Kasumi-1 (cell line): Measurements from ENCODE around the gene TEAD2.
"Not testable (repeated sequence)": the region's sequence is repeated elsewhere in the genome, so short reads cannot be mapped to it uniquely, and the experiment has no call there.

Experiments used
- DNase-seq, 2 experiments: peaks; one replicate each; lab custom pipeline; 2025; lab: John Stamatoyannopoulos, UW

The TEAD2 gene

DNA sequence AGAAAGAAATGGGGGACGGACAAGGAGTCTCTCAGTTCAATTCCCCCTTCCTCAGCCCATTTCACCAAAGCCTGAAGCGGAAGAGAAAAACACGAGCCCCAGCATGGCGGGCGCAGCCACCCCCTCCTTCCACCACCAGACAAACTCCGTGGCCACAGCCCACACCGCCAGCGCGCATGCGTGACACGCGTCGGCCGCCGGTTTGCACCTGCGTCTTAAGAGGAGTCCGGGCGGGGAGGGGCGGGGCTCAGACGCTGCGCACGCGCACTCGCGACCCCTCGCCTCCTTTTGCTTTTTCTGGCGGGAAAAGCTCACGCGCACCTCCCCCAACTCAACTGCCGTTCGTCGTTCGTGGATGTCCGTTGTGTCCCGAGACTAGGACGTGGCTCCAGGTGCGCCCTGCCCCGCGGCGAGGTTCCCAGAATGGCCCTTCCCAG lies 25.7 kb upstream of the TEAD2 start, which contains the start of gene KASH5:
TSS of gene KASH5 (plus strand) at position 314 of the 437 bp plus-strand sequence. CDS start 2,635 bp downstream, outside the sequence.
- DNase-seq, result no peak

DNA sequence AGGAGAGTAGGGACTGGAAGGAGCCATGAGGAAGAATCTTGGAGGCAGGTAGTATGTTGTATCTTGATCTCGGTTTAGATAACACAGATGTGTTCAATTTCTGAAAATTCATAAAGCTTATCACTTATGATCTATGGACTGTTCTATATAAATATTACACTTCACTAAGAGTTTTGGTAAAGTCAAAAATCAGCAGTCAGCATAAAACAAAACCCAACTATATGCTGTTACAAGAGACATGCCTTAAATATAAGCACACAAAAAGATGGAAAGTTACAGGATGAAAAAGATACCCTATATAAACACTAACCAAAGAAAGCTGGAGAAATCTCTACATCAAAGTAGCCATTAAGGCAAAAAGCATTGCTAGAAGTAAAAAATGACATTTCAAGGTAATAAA lies 21.4 kb upstream of the TEAD2 start:
- no peak for DNase-seq

GRCh38 chr19:49382639-49383038 lies 20.4 kb upstream of the TEAD2 start:
- DNase-seq, result no peak

DNA sequence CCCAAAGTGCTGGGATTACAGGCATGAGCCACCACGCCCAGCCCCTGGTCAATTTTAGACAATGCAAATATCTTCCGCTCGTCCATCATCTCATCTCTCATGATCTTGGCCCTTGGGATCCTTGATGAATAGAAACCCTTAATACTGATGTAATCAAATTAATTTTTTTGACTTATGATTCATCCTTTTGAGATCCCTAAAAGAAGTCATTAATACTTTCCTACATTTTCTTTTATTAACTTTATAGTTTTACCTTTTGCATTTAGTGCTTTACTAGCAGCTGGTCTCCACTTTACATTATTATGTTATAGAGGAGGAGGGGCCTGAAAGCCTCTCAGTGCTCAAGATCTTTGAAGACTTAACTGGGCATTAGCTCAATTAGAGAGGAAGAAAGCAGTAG lies 18.2 kb upstream of the TEAD2 start:
- DNase-seq, result no peak

GRCh38 chr19:49378512-49378911 lies 16.3 kb upstream of the TEAD2 start:
- no peak for DNase-seq

DNA sequence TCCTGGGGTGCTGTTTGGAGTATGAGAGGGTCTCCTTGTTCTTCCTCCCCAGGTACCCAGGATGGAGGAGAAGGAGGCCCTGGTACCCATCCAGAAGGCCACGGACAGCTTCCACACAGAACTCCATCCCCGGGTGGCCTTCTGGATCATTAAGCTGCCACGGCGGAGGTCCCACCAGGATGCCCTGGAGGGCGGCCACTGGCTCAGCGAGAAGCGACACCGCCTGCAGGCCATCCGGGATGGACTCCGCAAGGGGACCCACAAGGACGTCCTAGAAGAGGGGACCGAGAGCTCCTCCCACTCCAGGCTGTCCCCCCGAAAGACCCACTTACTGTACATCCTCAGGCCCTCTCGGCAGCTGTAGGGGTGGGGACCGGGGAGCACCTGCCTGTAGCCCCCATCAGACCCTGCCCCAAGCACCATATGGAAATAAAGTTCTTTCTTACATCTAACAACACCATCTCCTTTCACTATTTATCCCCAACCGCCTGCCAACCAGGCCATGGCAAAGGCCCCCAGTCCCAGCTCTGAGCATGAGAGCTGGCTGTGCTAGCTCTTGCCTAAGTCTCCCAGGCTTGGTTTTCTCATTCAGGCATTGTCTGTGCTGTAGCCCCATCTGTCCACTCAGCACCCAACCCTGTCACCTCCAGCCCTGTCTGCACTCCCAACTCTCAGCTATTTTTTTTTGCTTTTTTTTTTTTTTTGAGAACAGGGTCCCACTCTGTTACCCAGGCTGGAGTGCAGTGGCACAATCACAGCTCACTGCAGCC lies 12.6 kb upstream of the TEAD2 start:
- no peak for DNase-seq

DNA sequence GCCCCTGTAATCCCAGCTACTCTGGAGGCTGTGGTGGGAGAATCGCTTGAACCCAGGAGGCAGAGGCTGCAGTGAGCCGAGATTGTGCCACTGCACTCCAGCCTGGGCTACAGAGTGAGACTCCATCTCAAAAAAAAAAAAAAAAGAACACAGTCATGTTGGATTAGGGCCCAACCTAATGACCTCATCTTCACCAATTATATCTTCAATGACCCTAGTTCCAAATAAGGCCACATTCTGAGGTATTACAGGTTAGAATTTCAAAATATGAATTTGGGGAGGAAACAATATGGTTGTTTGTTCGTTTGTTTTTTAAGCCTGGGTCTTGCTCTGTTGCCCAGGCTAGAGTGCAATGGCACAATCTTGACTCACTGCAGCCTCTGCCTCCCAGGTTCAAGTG lies 11.0 kb upstream of the TEAD2 start:
- not testable (repeated sequence) for DNase-seq

DNA sequence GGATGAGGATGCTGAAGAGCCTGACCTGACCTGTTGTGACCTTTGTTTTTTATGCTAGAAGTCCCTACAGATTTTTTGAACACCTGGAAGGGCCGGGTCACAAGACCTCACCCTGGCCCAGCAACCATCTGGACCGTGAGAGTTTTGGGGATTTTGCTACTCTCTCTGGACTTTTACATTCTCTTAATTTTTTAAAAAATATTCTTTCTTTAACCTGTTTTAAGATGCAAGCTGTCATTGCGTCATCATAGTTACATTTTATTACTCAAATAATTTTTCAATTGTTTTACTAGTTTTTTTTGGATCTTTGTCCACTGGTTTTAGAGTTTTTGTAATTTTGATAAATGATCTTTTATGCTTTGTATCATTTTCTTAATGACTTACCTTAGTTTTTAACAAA lies 9.0 kb upstream of the TEAD2 start:
- DNase-seq, result no peak

GRCh38 chr19:49368711-49369358 lies 6.6 kb upstream of the TEAD2 start:
- DNase-seq, result peak; percentile 85 to 92

DNA sequence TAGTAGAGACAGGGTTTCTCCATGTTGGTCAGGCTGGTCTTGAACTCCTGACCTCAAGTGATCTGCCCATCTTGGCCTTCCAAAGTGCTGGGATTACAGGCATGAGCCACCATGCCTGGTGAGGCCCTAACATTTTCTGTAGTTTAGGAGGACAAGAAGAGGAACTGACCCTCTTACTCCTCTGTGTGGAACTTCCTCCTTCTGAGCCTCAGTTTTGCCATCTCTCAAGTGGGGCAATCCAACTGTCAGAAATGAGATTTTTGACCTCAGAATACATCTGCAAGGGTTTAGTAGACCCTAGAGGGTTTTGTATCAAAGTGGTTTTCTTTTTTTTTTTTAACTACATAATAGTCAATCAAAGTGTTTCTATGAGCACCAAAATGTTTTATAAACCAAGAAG lies 3.9 kb upstream of the TEAD2 start:
- DNase-seq, result no peak

GRCh38 chr19:49364083-49364737 lies 2.0 kb upstream of the TEAD2 start:
- no peak for DNase-seq

DNA sequence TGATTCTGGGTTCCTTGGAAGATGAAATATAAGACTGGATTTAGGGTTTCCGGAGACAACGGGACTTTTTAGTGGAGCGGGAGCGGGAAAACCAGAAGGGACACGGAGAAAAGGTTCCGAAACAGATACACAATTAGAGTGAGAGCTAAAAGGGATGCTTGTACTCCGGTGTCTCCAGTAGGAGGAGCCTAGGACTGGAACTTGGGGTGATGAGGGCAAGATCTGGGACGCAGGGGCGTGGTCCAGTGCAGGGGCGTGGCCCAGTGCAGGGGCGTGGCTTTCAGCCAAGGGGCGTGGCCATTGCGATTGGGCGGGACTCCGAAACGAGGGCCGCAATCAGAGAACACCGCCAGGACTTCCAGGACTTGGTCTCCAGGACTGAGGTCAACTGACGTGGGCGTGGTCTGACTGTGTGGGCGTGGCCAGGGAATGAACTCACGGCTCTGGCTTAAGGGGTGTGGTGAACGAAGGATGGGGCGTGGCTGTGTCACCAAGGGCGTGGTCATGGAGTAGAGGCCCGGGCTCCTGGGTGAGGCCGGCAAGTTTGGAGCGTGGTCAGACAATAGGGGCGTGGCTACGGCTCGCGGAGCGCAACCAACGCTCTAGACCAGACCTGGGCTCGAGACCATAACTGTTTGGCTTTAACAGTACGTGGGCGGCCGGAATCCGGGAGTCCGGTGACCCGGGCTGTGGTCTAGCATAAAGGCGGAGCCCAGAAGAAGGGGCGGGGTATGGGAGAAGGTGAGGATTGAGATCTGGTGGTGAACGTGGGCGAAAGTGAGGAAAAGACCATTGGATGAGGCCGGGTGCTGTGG lies 1.3 kb upstream of the TEAD2 start, which contains the start of gene DKKL1:
TSS of gene DKKL1 (plus strand) at position 610 of the 815 bp plus-strand sequence. CDS start at position 732, 122 bp downstream.
- peak; percentile 91 to 95 for DNase-seq

DNA sequence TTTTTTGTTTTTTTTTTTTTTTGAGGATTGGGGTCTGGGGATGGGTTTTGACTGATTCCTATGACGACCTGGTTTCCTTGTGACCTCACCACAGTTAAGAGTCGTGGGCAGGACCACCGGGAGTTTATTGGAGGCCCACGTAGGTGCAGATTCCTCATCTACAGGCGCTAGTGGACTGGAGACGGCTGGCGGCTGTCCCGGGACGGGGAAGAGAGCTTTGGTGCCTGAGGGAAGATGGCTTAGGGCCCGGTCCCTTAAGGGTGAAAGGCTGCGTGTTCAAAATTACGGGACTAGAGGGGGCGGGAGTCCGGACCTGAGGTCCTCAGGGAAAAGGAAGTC lies 682 bp upstream of the TEAD2 start:
- no peak for DNase-seq

GRCh38 chr19:49361438-49362047 lies 673 bp downstream of the TEAD2 start:
- peak in 1 of 2 experiments; percentile 20 for DNase-seq

DNA sequence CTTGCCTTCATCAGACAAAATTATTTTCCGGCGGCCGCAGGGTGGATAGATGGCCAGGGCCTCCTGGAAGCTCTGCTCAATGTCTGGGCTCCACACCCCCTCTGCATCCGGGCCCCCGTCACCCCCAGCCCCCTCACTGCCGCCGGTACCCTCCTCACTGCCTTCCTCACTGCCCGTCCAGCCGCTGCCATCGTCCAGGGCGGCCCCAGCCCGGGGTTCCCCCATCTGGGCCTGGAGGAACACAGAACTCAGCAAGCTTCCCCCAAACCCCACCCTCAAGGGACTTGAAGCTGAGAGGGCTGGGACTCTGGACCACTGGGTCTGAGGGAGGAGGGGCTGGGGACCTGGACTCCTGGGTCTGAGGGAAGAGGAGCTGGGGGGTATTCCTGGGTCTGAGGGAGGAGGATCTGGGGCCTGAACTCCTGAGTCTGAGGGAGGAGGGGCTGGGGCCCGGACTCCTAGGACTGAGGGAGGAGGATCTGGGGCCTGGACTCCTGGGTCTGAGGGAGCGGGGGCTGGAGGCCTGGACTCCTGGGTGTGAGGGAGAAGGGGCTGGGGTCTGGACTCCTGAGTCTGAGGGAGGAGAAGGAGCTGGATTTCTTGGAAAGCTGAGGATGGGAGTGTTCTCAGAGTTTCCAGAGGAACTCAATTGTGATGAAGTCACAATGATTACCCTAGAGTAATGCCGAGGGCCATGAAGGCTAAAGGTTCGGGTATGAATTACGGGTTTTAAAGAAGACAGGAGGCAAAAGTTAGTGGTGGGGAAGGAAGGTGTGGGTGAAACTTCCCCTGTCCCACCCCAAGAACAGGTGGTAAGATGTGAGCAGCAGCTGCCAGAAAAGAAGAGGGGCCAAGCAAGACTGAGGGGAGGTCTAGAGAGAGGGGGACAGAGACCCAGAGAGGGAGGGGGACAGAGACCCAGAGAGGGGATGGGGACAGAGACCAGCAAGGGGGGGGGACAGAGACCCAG lies 2.1 kb downstream of the TEAD2 start:
- DNase-seq, result no peak

DNA sequence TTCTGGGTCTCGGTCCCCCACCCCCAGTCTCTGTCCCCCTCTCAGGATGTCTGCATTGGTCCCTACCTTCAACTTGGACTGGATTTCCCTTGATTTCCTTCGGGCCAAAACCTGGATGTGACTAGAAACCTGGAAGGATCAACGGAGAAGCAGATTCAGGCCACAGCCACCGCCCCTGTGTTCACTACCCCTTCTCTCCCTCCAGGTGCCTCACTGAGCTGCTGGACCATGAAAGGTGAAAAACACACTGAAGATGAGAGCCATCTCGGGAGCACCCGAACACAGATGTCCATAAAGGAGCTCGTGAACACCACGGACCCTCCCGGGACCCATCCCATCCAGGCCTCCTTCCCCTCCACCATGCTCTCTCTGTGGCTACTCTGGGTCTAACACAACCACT lies 5.0 kb downstream of the TEAD2 start:
- no peak for DNase-seq

DNA sequence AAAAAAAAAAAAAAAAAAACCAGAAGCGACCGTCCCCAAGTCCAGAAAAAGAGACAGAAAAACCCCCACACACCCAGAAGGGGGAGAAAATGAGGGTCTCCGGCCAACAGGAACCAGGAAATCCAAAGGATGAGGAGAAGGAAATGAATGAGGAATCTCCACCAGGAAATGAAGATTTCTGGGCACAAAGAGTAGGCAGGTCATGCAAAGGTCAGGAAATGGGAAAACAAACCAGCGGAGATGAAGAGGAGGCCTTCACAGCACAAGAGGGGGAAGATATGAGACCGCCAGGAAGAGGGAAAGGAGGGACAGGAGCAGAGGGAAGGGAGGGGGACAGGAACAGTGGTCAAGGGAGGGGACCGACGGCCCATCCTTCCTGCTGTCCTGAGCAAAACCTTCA lies 5.8 kb downstream of the TEAD2 start:
- no peak for DNase-seq

DNA sequence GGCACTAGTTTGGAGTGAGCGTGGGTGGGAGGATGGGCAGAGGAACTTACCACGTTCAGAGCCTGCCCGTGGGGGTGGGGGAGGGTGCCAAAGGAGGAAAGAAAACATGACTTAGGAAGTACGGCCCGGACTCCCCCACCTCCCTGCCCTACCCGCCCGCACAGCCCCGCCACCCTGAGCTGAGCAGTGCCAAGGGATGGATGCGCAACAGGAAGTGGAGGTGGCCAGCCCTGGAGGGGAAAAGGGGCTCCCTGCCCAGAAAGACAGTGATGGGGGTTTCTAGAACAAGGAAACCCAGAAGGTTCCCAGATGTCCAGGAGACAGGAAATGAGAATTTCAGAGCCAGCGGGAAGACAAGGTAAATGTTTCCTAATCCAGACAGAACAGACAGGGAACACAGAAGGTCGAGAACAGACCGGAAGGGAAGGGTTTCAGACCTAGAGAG lies 6.3 kb downstream of the TEAD2 start:
- peak; percentile 42 to 49 for DNase-seq

DNA sequence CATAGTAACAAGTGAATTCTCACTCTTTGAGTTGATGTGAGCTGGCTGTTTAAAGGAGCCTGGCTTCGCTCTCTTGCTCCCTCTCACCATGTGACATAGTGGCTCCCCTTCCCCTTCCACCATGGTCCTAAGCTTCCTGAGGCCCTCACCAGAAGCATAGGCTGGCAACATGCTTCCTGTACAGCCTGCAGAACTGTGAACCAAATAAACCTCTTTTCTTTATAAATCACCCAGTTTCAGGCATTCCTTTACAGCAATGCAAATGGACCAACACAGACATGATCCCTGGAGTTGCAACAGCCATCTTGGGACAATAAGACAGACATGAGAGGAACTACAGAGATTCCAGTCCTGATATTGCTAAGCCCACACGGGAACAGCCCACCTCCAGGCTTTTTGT lies 12.6 kb downstream of the TEAD2 start:
- no peak for DNase-seq
